NCI-H2107 (cell line): Measurements from ENCODE around the gene PTCHD4.
"Not testable (repeated sequence)": the region's sequence is repeated elsewhere in the genome, so short reads cannot be mapped to it uniquely, and the experiment has no call there.

ENCODE experiments used
- DNase-seq: peaks from one replicate; lab custom pipeline; 2025; lab: John Stamatoyannopoulos, UW

Gene PTCHD4

GRCh38 chr6:48111143-48111506 lies at the start of gene PTCHD4:
TSS of gene PTCHD4 (minus strand) at chr6:48111197. CDS start at chr6:48068957, 42,240 bp downstream.
- no peak for DNase-seq

- DNase-seq, result no peak
These were observed 40.1 kb upstream of the PTCHD4 start for GRCh38 chr6:48151142-48151541.

GRCh38 chr6:48150701-48151100 lies 39.7 kb upstream of the PTCHD4 start:
- no peak for DNase-seq

GRCh38 chr6:48147051-48147450 lies 36.1 kb upstream of the PTCHD4 start:
- DNase-seq, result no peak

GRCh38 chr6:48144021-48144420 lies 33.0 kb upstream of the PTCHD4 start:
- DNase-seq, result no peak

GRCh38 chr6:48141975-48142374 lies 31.0 kb upstream of the PTCHD4 start:
- no peak for DNase-seq

- DNase-seq, result no peak
These were observed 29.0 kb upstream of the PTCHD4 start for GRCh38 chr6:48139818-48140614.

GRCh38 chr6:48136856-48137255 lies 25.9 kb upstream of the PTCHD4 start:
- no peak for DNase-seq

- DNase-seq, result no peak
These were observed 24.5 kb upstream of the PTCHD4 start for GRCh38 chr6:48135323-48136084.

- DNase-seq, result no peak
These were observed 23.2 kb upstream of the PTCHD4 start for GRCh38 chr6:48134246-48134645.

GRCh38 chr6:48123601-48124000 lies 12.6 kb upstream of the PTCHD4 start:
- DNase-seq, result no peak

GRCh38 chr6:48121983-48122749 lies 11.2 kb upstream of the PTCHD4 start:
- DNase-seq, result not testable (repeated sequence)

- DNase-seq, result no peak
These were observed 6.0 kb upstream of the PTCHD4 start for GRCh38 chr6:48116699-48117645.

- no peak for DNase-seq
These were observed 2.1 kb upstream of the PTCHD4 start for GRCh38 chr6:48113130-48113529.

GRCh38 chr6:48111575-48111974 lies 578 bp upstream of the PTCHD4 start:
- no peak for DNase-seq

GRCh38 chr6:48110436-48111142 lies 408 bp downstream of the PTCHD4 start:
- no peak for DNase-seq

GRCh38 chr6:48109944-48110343 lies 1.1 kb downstream of the PTCHD4 start:
- no peak for DNase-seq

- DNase-seq, result not testable (repeated sequence)
These were observed 8.4 kb downstream of the PTCHD4 start for GRCh38 chr6:48102476-48103195.

- DNase-seq, result no peak
These were observed 9.7 kb downstream of the PTCHD4 start for GRCh38 chr6:48101290-48101689.

GRCh38 chr6:48100588-48100895 lies 10.5 kb downstream of the PTCHD4 start:
- no peak for DNase-seq
